Gastroesophageal sphincter (tissue), 4 donors: ENCODE measurements around the gene HOXB6. TPM values are rescaled to one million over a fixed set of nuclear protein-coding genes. Genes with fewer than 3 reads are reported as not detected.

Experiments used
- ATAC-seq: fragments of 150-250 bp; one replicate; pipeline ENCODE4 v1.9.1; 2016; ENCODE audit warnings: mild to moderate bottlenecking, moderate library complexity
- H3K27ac ChIP-seq, 4 donors: fragments of 200-600 bp; sonication (generic) in 3 of 4; 1 replicate in 3 of 4; 2 replicates in 1 of 4; pipeline ENCODE4 v1.5.1; 2016 to 2019
- H3K27me3 ChIP-seq: fragments of 200-600 bp; sonication (generic); one replicate; pipeline ENCODE4 v1.5.1; 2019
- H3K36me3 ChIP-seq, 2 donors: fragments of 200-600 bp; sonication (generic); one replicate each; pipeline ENCODE4 v1.5.1; 2019; ENCODE audit warnings: control low read depth in 1 of 2
- H3K4me1 ChIP-seq, 3 donors: fragments of 200-600 bp; sonication (generic); 1 replicate in 2 of 3; 2 replicates in 1 of 3; pipeline ENCODE4 v1.5.1; 2016 to 2019; ENCODE audit warnings: control low read depth in 2 of 3
- H3K4me3 ChIP-seq, 2 donors: fragments of 200-600 bp; sonication (generic); one replicate each; pipeline ENCODE4 v1.5.1; 2019; ENCODE audit warnings: mild to moderate bottlenecking in 1 of 2, moderate library complexity in 1 of 2
- H3K9me3 ChIP-seq, 3 donors: fragments of 200-600 bp; sonication (generic); one replicate each; pipeline ENCODE4 v1.5.1; 2017 to 2019; ENCODE audit warnings: control low read depth in 2 of 3
- CTCF ChIP-seq, 4 experiments: fragments of 200-600 bp in 2 of 4; fragments of 450-650 bp in 2 of 4; sonication (generic) in 1 of 4; IDR thresholded peaks; one replicate each; pipeline ENCODE4 v1.5.1; 2017 to 2019; ENCODE audit warnings: antibody characterized with exemption in 4 of 4, mild to moderate bottlenecking in 2 of 4, moderate library complexity in 2 of 4
- EP300 ChIP-seq: sonication (generic); formaldehyde crosslinking; IDR thresholded peaks from one replicate; pipeline ENCODE4 v1.6.1; 2017; ENCODE audit warnings: antibody characterized with exemption, mild to moderate bottlenecking
- POLR2A ChIP-seq, 2 donors: fragments of 450-650 bp; IDR thresholded peaks; one replicate each; pipeline ENCODE4 v1.6.1; 2017; ENCODE audit warnings: antibody characterized with exemption in 2 of 2, mild to moderate bottlenecking in 2 of 2, moderate library complexity in 1 of 2
- POLR2AphosphoS5 ChIP-seq: sonication (generic); formaldehyde crosslinking; IDR thresholded peaks from one replicate; pipeline ENCODE4 v1.6.1; 2017; ENCODE audit warnings: antibody characterized with exemption
- WGBS, 2 donors: methylation state at CpG; one replicate each; pipeline ENCODE4 v1.1.5; 2018; ENCODE audit warnings: low coverage in 1 of 2; 5-methylcytosine and 5-hydroxymethylcytosine counted together
- total RNA-seq, 4 donors: library from RNA; depleted of rRNA; stranded (reverse); fragments of >200 nt; gene quantifications; one replicate each; pipeline ENCODE4 v1.1.0, GENCODE V29; 2016

Gene HOXB6
- total RNA-seq, 4 donors from 2014 or later: 4.9 to 40.1 (median 5.1) TPM

- Histone ChIP-seq H3K36me3 (no peaks in the 10 kb centered on the region), H3K27me3 (peaks cover 99% of the 10 kb centered on the region), H3K27ac (no peak overlapping the region), H3K4me1 (peaks cover 0 to 37% (median under 1%) of the 10 kb centered on the region in 3 donors), H3K9me3 (no peaks in the 10 kb centered on the region), H3K4me3 (no peak overlapping the region)
- WGBS, 2 donors: 6 to 7% methylated on average over 6 to 30 of the region's 43 CpGs
- ATAC-seq: no peak
- TF ChIP-seq EP300: no peak
- no peak for TF ChIP-seq POLR2AphosphoS5
- TF ChIP-seq CTCF (IDR thresholded peaks at IDR 0.05): no peak
- no peak for TF ChIP-seq POLR2A (IDR thresholded peaks at IDR 0.05)
These were observed 12.9 kb upstream of the HOXB6 start for GRCh38 chr17:48617471-48618255.

GRCh38 chr17:48616717-48617470, 12.1 kb upstream of the HOXB6 start:
- no peak for ATAC-seq
- TF ChIP-seq EP300 (no peak), POLR2A (IDR thresholded peaks at IDR 0.05) (no peak), CTCF (IDR thresholded peaks at IDR 0.05) (no peak)
- Histone ChIP-seq H3K27me3 (peaks cover 99% of the 10 kb centered on the region), H3K36me3 (no peaks in the 10 kb centered on the region), H3K4me1 (peaks cover 0 to 45% (median 4%) of the 10 kb centered on the region in 3 donors), H3K4me3 (no peak overlapping the region), H3K9me3 (no peaks in the 10 kb centered on the region), H3K27ac (no peak overlapping the region)
- WGBS, 2 donors: 17 to 26% methylated on average over 11 to 14 of the region's 15 CpGs

- no peak overlapping the region for H3K27ac ChIP-seq
- WGBS, 2 donors: 11 to 16% methylated on average over 7 to 16 of the region's 17 CpGs
- no peaks in the 10 kb centered on the region for H3K9me3 ChIP-seq
- peaks cover 0 to 53% (median 4%) of the 10 kb centered on the region in 3 donors for H3K4me1 ChIP-seq
- H3K4me3 ChIP-seq: no peak overlapping the region
- no peak for TF ChIP-seq CTCF (IDR thresholded peaks at IDR 0.05)
- TF ChIP-seq POLR2AphosphoS5: no peak
- TF ChIP-seq EP300: no peak
- TF ChIP-seq POLR2A (IDR thresholded peaks at IDR 0.05): no peak
- peaks cover 99% of the 10 kb centered on the region for H3K27me3 ChIP-seq
- no peak for ATAC-seq
- H3K36me3 ChIP-seq: no peaks in the 10 kb centered on the region
These were observed 11.4 kb upstream of the HOXB6 start for GRCh38 chr17:48615963-48616716.

GRCh38 chr17:48615047-48615962, 10.5 kb upstream of the HOXB6 start, which contains the start of gene HOXB8:
TSS of gene HOXB8 (minus strand) at chr17:48615292. CDS start at chr17:48614704, 588 bp downstream.
- H3K9me3 ChIP-seq: no peaks in the 10 kb centered on the region
- no peak within 1 kb of the TSS for H3K27ac ChIP-seq
- peaks cover 99% of the 10 kb centered on the region for H3K27me3 ChIP-seq
- H3K36me3 ChIP-seq: no peaks in the 10 kb centered on the region
- 12 to 14% methylated on average over 34 to 38 of the region's 41 CpGs for WGBS, 2 donors
- peaks cover 0 to 61% (median 7%) of the 10 kb centered on the region in 3 donors for H3K4me1 ChIP-seq
- peak within 1 kb of the TSS in 1 of 2 donors; percentile 16 for H3K4me3 ChIP-seq
- ATAC-seq: no peak
- TF ChIP-seq POLR2AphosphoS5 (no peak), POLR2A (IDR thresholded peaks at IDR 0.05) (no peak), CTCF (IDR thresholded peaks at IDR 0.05) (no peak), EP300 (no peak)
